ENCODE measurements around the gene SLC2A9.

SLC2A9 gene

GRCh38 chr4:9880406-9881197 lies 140.7 kb downstream of the SLC2A9 start:
- DNase-seq = no peak

- no peak for DNase-seq
Observed at GRCh38 chr4:9877123-9877522, 144.2 kb downstream of the SLC2A9 start.

- DNase-seq = no peak
Observed at GRCh38 chr4:9875516-9875915, 145.8 kb downstream of the SLC2A9 start.

GRCh38 chr4:9874385-9874784 lies 146.9 kb downstream of the SLC2A9 start:
- DNase-seq = no peak

- DNase-seq = no peak
Observed at GRCh38 chr4:9870165-9870790, 151.0 kb downstream of the SLC2A9 start.

GRCh38 chr4:9867751-9868425 lies 153.4 kb downstream of the SLC2A9 start:
- no peak for DNase-seq

- DNase-seq = no peak
Observed at GRCh38 chr4:9866931-9867330, 154.4 kb downstream of the SLC2A9 start.

- no peak for DNase-seq
Observed at GRCh38 chr4:9861561-9861960, 159.7 kb downstream of the SLC2A9 start.

- DNase-seq = no peak
Observed at GRCh38 chr4:9859810-9860209, 161.5 kb downstream of the SLC2A9 start.

GRCh38 chr4:9849538-9849920 lies 171.8 kb downstream of the SLC2A9 start:
- DNase-seq = no peak

- no peak for DNase-seq
Observed at GRCh38 chr4:9847968-9848748, 173.1 kb downstream of the SLC2A9 start.

- DNase-seq = no peak
Observed at GRCh38 chr4:9845791-9846493, 175.4 kb downstream of the SLC2A9 start.

- no peak for DNase-seq
Observed at GRCh38 chr4:9841072-9841471, 180.2 kb downstream of the SLC2A9 start.

- no peak for DNase-seq
Observed at GRCh38 chr4:9835430-9835829, 185.9 kb downstream of the SLC2A9 start.

GRCh38 chr4:9833421-9833820 lies 187.9 kb downstream of the SLC2A9 start:
- DNase-seq = no peak

GRCh38 chr4:9832640-9833039 lies 188.7 kb downstream of the SLC2A9 start:
- DNase-seq = no peak

GRCh38 chr4:9826551-9826950 lies 194.7 kb downstream of the SLC2A9 start:
- no peak for DNase-seq

GRCh38 chr4:9825049-9825448 lies 196.2 kb downstream of the SLC2A9 start:
- DNase-seq = no peak

- no peak for DNase-seq
Observed at GRCh38 chr4:9820343-9820742, 201.0 kb downstream of the SLC2A9 start.

- DNase-seq = no peak
Observed at GRCh38 chr4:9816285-9816684, 205.0 kb downstream of the SLC2A9 start.

GRCh38 chr4:9812501-9813340 lies 208.6 kb downstream of the SLC2A9 start:
- no peak for DNase-seq

GRCh38 chr4:9811806-9812205 lies 209.5 kb downstream of the SLC2A9 start:
- DNase-seq = no peak
